Inflammatory macrophage treated with lipopolysaccharide for 1 hour (primary cell): ENCODE results near the gene PACRG.

ENCODE experiments used
- DNase-seq, 2 donors: peaks; one replicate each; pipeline ENCODE4 v3.0.0-alpha.2; 2020 to 2022

PACRG gene

DNA sequence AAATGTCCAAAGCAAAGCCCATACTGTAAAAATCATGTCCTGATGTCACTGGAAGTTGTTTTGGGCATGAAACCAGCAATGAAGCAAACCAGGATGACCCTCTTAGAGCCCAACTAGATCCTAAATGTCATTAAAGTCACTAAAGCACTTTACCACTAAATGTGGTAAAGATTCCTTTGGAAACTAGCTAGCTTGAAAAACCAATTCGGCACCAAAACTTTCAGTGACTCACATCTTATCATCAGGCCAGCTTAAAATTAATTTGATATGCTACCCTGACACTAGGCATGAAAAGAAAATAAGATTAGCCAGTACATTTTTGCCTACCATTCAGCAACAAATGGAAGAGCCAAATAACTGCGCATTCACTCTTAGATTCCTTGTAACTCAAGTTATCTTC is 145.8 kb downstream of the PACRG start:
- DNase-seq, result no peak

DNA sequence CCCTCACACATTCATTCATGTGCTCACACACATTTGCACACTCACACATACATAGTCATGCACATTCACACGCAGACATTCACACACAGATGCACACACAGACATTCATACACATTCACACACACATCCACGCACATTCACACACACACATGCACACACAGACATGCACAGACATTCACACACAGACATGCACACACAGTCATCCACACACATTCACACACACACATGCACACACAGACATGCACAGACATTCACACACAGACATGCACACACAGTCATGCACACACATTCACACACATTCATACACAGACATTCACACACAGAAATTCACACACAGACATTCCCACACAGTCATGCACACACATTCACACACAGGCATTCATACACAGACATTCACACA is 147.3 kb downstream of the PACRG start:
- no peak for DNase-seq

GRCh38 chr6:162882801-162883481 is 155.2 kb downstream of the PACRG start:
- DNase-seq, result no peak

- DNase-seq, result no peak
Measured at GRCh38 chr6:162887981-162888689, 160.4 kb downstream of the PACRG start.

DNA sequence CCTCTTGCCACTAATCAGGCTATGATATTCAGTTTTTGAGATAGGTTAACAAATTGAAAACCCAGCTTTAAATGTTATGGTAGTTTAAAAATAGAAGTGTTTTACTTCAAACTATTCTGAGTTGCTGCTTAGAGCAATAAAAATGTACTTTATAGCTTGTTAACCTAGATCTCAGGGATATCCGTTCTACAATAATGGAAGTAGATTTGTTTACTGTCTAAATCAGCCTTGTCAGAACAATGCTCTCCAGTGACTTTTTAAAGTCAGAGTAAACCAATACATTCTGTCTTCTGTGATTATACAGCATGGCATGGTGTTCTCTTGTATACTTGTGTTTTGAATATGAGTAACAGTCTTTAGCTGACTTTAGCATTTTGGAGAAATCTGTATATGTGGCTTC is 161.5 kb downstream of the PACRG start:
- no peak for DNase-seq

DNA sequence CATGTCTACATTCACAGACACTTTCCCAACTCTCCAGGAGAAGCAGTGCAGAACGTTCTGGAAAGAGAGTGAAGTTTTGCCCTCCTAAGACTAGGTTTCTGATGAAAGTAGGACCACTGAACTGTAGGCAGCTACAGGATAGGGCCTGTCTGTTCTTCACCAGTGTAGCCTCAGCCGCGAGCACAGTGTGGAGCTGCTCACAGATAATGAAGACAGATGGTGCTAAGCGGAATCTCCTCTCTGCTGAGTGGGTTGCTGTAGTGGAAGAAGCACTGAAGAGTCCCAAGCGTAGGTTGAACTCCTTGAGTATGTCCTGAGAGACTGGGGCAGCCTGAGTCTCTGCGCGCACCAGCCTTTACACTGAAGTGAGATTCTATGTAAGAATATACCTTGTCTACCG is 170.2 kb downstream of the PACRG start:
- no peak for DNase-seq

GRCh38 chr6:162899148-162899547 is 171.4 kb downstream of the PACRG start:
- no peak for DNase-seq

DNA sequence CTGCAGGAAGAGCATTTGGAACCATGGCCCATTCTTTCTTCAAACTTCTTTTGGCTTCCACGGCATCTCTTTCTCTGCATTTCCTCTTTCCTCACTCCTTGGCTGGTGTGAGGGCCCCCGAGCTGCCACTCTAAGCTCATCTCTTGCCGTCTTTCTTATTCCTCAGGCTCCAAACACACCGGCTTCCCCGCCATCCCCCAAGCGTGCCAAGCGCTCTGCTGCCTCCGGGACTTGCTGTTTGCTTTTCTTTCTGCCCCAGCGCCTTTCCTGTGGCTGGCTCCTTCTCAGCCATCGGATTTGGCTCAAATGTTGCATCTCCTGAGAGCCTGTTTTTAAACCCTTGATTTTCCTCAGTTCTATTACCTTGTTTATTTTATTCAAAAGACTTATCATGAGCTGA is 172.7 kb downstream of the PACRG start:
- no peak for DNase-seq

DNA sequence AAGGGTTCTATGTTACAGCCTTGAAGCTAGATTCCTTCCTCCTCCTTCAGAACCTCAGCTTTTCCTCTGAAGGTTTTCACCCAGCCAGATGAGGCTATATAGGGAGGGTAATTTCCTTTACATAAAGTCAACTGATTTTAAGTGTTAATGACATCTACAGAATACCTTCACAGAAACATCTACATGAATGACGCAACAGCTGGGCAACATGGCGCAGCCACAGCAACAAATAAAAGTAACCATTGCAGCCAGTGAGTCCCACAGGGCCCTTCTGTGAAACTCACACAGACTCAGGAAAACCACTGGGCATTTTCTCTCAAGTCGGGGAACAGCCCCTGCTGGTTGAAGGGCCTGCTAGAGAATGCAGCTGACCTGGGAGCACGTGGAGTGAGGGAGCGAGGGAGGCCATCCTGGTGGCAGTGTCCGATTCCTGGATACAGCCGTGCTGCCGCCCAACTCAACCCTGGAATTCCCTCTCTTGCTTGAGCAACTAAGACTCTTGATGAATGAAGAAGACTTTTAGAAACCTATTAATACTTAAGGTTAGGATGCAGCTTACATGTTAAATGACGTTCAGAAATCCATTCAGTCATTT is 176.4 kb downstream of the PACRG start:
- DNase-seq, result no peak

DNA sequence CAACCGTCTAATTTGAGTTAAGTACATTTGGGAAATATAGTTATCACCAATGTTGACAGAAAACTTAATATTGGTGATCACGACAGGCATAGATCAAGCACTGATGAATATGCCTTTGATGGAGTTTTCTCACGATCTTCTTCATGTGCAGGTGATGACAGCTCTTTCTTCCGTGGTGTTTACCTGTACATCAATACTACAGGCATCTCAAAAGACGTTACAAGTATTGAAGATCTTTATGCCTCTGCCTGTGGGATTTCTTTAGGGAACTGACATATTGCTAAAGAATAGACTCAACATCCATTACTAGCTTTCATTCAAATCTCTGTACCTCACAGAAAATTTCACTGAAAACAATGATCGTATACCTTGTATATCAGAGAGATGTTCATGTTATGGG is 178.7 kb downstream of the PACRG start:
- DNase-seq, result no peak

DNA sequence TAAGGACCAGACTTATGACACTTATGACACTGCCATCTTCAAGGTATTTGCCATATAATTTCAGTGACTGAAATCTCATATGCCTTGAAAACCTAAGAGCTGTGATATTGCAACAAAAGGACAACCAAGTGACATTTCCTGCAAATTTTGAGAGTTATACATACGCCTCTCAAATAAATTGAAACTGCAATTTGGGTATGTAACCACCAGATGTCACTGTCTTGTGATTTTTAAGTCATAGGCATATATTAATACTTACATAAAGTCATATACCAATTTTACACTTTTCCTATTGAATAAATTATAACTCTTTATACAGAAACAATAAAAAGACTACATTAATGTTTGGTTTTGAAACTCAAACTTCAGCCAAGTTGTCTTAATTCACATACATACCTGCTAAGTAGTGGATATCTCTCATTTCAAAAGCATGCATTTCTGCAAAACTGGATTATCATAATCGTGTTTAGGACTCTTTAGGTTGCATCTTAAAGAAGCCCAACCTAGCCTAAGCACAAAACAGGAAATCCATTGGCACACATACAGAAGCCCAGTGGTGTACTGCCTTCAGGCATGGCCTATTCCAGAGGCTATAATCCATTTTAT is 180.2 kb downstream of the PACRG start:
- DNase-seq, result peak; percentile 25 to 77

DNA sequence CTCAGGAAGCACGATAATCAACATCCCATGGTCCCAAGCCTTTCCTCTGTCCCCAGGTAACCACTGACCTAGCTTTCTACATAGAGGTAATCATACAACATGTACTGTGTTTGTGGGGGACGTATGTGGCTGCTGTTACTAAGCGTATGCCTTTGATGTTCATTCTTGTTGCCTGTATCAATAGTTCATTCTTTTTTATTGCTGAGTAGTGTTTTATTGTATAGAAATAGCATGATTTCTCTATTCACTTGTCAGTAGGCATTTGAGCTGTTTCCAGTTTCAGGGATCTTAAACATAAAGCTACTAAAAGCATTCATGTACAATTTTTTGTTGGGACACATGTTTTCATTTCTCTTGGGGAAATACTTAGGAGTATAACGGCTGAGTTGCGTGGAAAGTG is 185.4 kb downstream of the PACRG start:
- no peak for DNase-seq

DNA sequence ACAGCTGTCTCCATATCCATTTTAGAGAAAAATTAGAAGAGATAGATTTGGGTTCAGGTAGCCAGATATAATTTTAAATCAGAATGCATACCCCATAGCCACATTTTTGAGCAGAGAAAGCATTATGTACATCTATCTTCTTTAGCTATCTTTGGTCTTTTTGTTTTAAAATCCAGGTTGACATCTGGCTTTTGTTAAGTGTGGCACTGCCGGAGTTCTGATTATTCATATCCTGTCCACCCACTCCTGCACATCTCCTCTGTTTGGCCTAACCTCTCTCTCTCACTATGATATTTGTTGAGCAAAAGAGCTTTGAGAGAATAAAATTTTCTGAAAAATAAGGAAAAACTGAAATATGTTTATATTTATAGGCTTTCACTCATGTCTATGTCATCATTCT is 189.7 kb downstream of the PACRG start:
- no peak for DNase-seq

GRCh38 chr6:162921062-162921461 is 193.3 kb downstream of the PACRG start:
- no peak for DNase-seq

DNA sequence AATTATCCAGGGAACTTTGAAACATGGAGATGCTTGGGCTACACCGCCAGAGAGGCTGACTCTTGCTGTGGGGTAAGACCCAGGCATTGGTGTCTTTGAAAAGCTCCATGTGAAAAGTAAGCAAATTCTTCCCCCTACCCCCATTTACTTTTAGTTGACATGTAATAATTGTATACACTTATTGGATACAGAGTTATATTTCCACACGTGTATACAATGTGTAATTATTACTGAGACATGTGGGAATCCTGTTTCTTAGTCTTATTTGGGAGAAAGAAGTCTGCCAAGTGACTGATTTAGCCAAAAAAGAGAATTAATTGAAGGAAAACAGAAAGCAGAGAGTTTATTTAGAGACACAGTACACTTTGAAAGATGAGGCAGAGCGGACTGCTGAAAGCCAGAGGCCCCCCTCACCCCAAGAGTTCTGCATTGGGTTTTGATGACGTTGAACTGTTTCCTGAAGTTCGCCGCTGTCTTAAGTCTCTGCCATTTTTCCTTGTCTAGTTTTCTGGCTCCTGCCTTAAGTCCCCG is 193.8 kb downstream of the PACRG start:
- no peak for DNase-seq

GRCh38 chr6:162922563-162923166 is 194.9 kb downstream of the PACRG start:
- DNase-seq, result no peak

- DNase-seq, result no peak
Measured at GRCh38 chr6:162934844-162935243, 207.1 kb downstream of the PACRG start.

GRCh38 chr6:162940426-162940825 is 212.7 kb downstream of the PACRG start:
- no peak for DNase-seq

- no peak for DNase-seq
Measured at GRCh38 chr6:162941128-162941527, 213.4 kb downstream of the PACRG start.

DNA sequence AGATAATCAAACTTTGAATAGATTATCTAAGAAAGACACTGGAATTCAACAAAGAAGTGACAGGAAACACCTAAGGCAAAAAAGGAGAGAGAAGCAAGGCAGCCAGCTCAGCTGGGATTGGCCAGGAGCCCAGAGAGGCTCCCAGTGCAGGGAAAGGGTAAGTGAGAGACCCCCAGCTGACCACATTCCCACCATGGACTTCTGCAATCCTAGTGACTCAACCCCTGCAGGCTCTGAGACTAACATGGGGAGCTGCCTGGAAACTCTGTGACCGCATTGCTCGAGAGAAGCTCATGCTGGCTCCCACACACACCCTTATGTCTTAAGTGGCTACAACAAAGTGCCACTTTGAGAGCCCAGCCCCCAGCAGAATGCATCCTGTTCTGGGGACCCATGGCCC is 215.1 kb downstream of the PACRG start:
- DNase-seq, result no peak

DNA sequence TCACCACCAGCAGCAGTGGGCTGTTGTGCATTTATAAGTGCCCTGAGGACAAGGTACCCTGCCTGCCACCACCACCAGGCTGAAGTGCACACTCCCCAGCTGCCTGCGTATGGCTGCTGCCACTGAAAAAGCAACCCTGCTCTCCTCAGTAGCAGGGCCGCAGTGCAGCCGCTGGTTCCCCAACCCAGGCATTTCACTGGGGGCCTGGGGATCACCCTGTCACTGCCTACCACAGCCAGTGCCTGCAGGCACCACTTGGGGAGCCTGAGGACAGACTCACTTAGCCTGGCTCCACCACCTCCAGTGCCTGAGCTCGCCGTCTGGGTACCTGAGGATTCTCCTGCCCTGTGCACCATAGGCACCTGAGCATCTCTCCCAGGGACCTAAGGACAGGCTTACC is 215.6 kb downstream of the PACRG start:
- DNase-seq, result no peak

- no peak for DNase-seq
Measured at GRCh38 chr6:162951164-162951743, 223.5 kb downstream of the PACRG start.

DNA sequence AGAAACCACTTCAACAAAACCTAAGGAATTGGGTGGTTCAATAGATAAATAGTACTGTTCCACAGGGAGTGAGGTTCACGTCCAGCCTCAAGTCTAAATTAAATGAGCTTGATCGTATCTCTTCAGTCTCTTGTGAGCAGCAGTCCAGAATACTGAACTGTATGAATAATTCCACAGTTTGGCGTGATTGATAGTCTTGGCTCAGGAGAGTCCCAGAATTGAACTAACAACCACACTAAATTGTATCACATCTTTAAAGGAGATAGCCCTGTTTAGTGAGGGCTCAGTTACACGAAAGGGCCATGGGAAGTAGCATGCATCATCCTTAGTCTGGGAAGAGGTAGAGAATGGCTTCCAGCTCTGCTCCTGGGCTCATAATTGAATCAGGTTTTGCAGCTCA is 224.6 kb downstream of the PACRG start:
- DNase-seq, result no peak
